NT2/D1 (cell line): ENCODE data around the gene DZIP1L.

Experiments used
- SUZ12 ChIP-seq: IDR thresholded peaks from 2 replicates; pipeline ENCODE4 v1.6.1; 2011; ENCODE audit not compliant: insufficient read length, insufficient read depth; ENCODE audit errors: extremely low read depth
- YY1 ChIP-seq: IDR thresholded peaks from 2 replicates; pipeline ENCODE4 v1.6.1; 2011; ENCODE audit not compliant: insufficient read length, insufficient read depth
- ZNF274 ChIP-seq: IDR thresholded peaks from 2 replicates; pipeline ENCODE4 v1.6.1; 2011; ENCODE audit warnings: mild to moderate bottlenecking, low read depth, low read length

DNA sequence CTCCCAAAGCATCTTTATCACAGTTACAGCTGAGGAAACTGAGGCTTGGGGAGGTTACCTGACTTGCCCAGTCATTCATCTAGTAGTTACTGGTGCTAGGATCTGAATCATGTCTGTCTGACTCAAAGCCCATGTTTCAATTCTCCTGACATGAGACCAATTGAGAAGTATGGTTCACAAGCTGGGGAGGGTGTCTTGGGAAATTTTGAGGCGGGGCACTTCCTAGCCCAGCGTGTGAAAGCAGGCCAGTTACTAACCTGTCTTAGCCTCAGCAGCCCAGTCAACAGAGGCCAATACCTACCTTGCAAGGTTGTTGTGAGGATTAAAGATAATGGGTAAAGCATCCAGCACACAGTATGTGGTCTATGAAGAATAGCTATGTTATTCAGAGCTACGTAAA is 68.5 kb downstream of the DZIP1L start:
- TF ChIP-seq YY1, result no peak
- TF ChIP-seq ZNF274, result no peak
- no peak for TF ChIP-seq SUZ12
